Femur (tissue), 1 donor: ENCODE results near the gene NEK2.
"Not testable (repeated sequence)": the region's sequence is repeated elsewhere in the genome, so short reads cannot be mapped to it uniquely, and the experiment has no call there.

Experiments used
- DNase-seq: peaks from one replicate; pipeline ENCODE4 v3.0.0-alpha.2; 2017

NEK2 gene

GRCh38 chr1:211648980-211649934 is 26.2 kb downstream of the NEK2 start:
- DNase-seq: no peak

- no peak for DNase-seq
These were observed 27.1 kb downstream of the NEK2 start for GRCh38 chr1:211648336-211648735.

GRCh38 chr1:211647711-211648121 is 27.7 kb downstream of the NEK2 start:
- no peak for DNase-seq

- DNase-seq: no peak
These were observed 28.9 kb downstream of the NEK2 start for GRCh38 chr1:211646566-211646965.

GRCh38 chr1:211645601-211646000 is 29.8 kb downstream of the NEK2 start:
- not testable (repeated sequence) for DNase-seq

GRCh38 chr1:211644653-211645052 is 30.8 kb downstream of the NEK2 start:
- no peak for DNase-seq

- DNase-seq: peak; percentile 32
These were observed 31.9 kb downstream of the NEK2 start for GRCh38 chr1:211643324-211644212.

- no peak for DNase-seq
These were observed 32.6 kb downstream of the NEK2 start for GRCh38 chr1:211642870-211643269.

GRCh38 chr1:211641942-211642341 is 33.5 kb downstream of the NEK2 start:
- no peak for DNase-seq

GRCh38 chr1:211641044-211641800 is 34.2 kb downstream of the NEK2 start:
- DNase-seq: no peak

- no peak for DNase-seq
These were observed 35.2 kb downstream of the NEK2 start for GRCh38 chr1:211640301-211640630.

GRCh38 chr1:211639475-211640300 is 35.7 kb downstream of the NEK2 start:
- DNase-seq: peak; percentile 5

- peak; percentile 2 for DNase-seq
These were observed 36.7 kb downstream of the NEK2 start for GRCh38 chr1:211638689-211639101.

- peak; percentile 6 for DNase-seq
These were observed 37.2 kb downstream of the NEK2 start for GRCh38 chr1:211638246-211638645.

GRCh38 chr1:211637066-211637465 is 38.4 kb downstream of the NEK2 start:
- DNase-seq: peak; percentile 7

- DNase-seq: not testable (repeated sequence)
These were observed 38.8 kb downstream of the NEK2 start for GRCh38 chr1:211636575-211637029.

GRCh38 chr1:211635597-211636205 is 39.7 kb downstream of the NEK2 start:
- DNase-seq: no peak

- no peak for DNase-seq
These were observed 40.5 kb downstream of the NEK2 start for GRCh38 chr1:211634931-211635330.

- DNase-seq: no peak
These were observed 41.0 kb downstream of the NEK2 start for GRCh38 chr1:211634461-211634860.

- no peak for DNase-seq
These were observed 41.9 kb downstream of the NEK2 start for GRCh38 chr1:211633524-211633846.

GRCh38 chr1:211632808-211633523 is 42.5 kb downstream of the NEK2 start:
- DNase-seq: peak; percentile 65
